Neuronal stem cell (in vitro differentiated cells): Measurements from ENCODE around the gene ADGRG2.

Source experiments
- DNase-seq: peaks from one replicate; pipeline ENCODE4 v3.0.0-alpha.2; 2013; ENCODE audit warnings: low spot score
- H2AFZ ChIP-seq: one replicate; pipeline ENCODE4 v1.6.1; 2013; ENCODE audit warnings: mild to moderate bottlenecking, low read length, inconsistent platforms
- H2AK5ac ChIP-seq: 2 replicates; pipeline ENCODE4 v1.6.1; 2013; ENCODE audit warnings: low read depth, mild to moderate bottlenecking, inconsistent platforms, low read length, moderate library complexity, mixed read lengths
- H2BK120ac ChIP-seq: 2 replicates; pipeline ENCODE4 v1.6.1; 2013; ENCODE audit warnings: low read depth, mild to moderate bottlenecking, inconsistent platforms, low read length, moderate library complexity, mixed read lengths
- H2BK12ac ChIP-seq: one replicate; pipeline ENCODE4 v1.6.1; 2013; ENCODE audit warnings: low read length, inconsistent platforms
- H2BK15ac ChIP-seq: 2 replicates; pipeline ENCODE4 v1.6.1; 2013; ENCODE audit warnings: mild to moderate bottlenecking, low read length, inconsistent platforms, mixed read lengths
- H2BK5ac ChIP-seq: one replicate; pipeline ENCODE4 v1.6.1; 2013; ENCODE audit warnings: inconsistent platforms, mild to moderate bottlenecking, low read length, moderate library complexity
- H3K14ac ChIP-seq: one replicate; pipeline ENCODE4 v1.6.1; 2013; ENCODE audit warnings: low read length, inconsistent platforms
- H3K18ac ChIP-seq: 2 replicates; pipeline ENCODE4 v1.6.1; 2013; ENCODE audit warnings: low read length, inconsistent platforms
- H3K23ac ChIP-seq: 2 replicates; pipeline ENCODE4 v1.6.1; 2013; ENCODE audit warnings: low read depth, mild to moderate bottlenecking, mixed read lengths, low read length, inconsistent platforms; ENCODE audit not compliant: poor library complexity
- H3K27ac ChIP-seq: replicated peaks from 3 replicates; pipeline ENCODE4 v1.5.1; 2013; ENCODE audit warnings: low read length, inconsistent platforms
- H3K27me3 ChIP-seq, 3 experiments: 2 replicates each; pipeline ENCODE4 v1.6.1; 2013; ENCODE audit warnings: low read length in 3 of 3, mild to moderate bottlenecking in 2 of 3, inconsistent platforms in 1 of 3, low read depth in 1 of 3, mixed read lengths in 1 of 3, moderate library complexity in 1 of 3; ENCODE audit not compliant: control insufficient read depth in 3 of 3, insufficient read depth in 3 of 3
- H3K36me3 ChIP-seq, 2 donors: replicated peaks in 1 of 2; 2 replicates each; pipeline ENCODE4 v1.6.1; 2013; ENCODE audit warnings: low read length in 2 of 2; ENCODE audit not compliant: control insufficient read depth in 2 of 2, insufficient read depth in 2 of 2
- H3K4ac ChIP-seq: 2 replicates; pipeline ENCODE4 v1.6.1; 2013; ENCODE audit warnings: inconsistent platforms, mild to moderate bottlenecking, low read length, moderate library complexity
- H3K4me1 ChIP-seq, 2 donors: 1 replicate in 1 of 2; 2 replicates in 1 of 2; pipeline ENCODE4 v1.6.1; 2013; ENCODE audit warnings: low read length in 2 of 2, low read depth in 1 of 2; ENCODE audit not compliant: control insufficient read depth in 2 of 2, insufficient read depth in 1 of 2
- H3K4me2 ChIP-seq: one replicate; pipeline ENCODE4 v1.6.1; 2013; ENCODE audit warnings: mild to moderate bottlenecking, low read length, inconsistent platforms; ENCODE audit not compliant: insufficient read depth, poor library complexity, severe bottlenecking
- H3K4me3 ChIP-seq, 2 donors: 2 replicates each; pipeline ENCODE4 v1.5.1; 2013; ENCODE audit warnings: low read length in 2 of 2, mild to moderate bottlenecking in 2 of 2, inconsistent platforms in 1 of 2, moderate library complexity in 1 of 2
- H3K79me1 ChIP-seq: one replicate; pipeline ENCODE4 v1.6.1; 2013; ENCODE audit warnings: low read depth, mild to moderate bottlenecking, inconsistent platforms, low read length, moderate library complexity
- H3K9ac ChIP-seq: one replicate; pipeline ENCODE4 v1.6.1; 2013; ENCODE audit warnings: mild to moderate bottlenecking, low read depth, low read length, inconsistent platforms; ENCODE audit not compliant: poor library complexity
- H3K9me3 ChIP-seq, 2 donors: replicated peaks in 1 of 2; 2 replicates each; pipeline versions ENCODE3 to v1.6.1; 2013; ENCODE audit warnings: low read length in 2 of 2, mild to moderate bottlenecking in 2 of 2, inconsistent platforms in 1 of 2, low read depth in 1 of 2, mixed read lengths in 1 of 2, moderate library complexity in 1 of 2; ENCODE audit not compliant: control insufficient read depth in 2 of 2, insufficient read depth in 1 of 2
- H4K8ac ChIP-seq: one replicate; pipeline ENCODE4 v1.6.1; 2013; ENCODE audit warnings: low read depth, mild to moderate bottlenecking, inconsistent platforms, low read length, moderate library complexity
- H4K91ac ChIP-seq: one replicate; pipeline ENCODE4 v1.6.1; 2013; ENCODE audit warnings: low read length, low read depth, mild to moderate bottlenecking, inconsistent platforms; ENCODE audit not compliant: poor library complexity
- WGBS, 2 donors: extraction: QIAGEN DNeasy Blood & Tissue Kit; methylation state at CpG; one replicate each; pipeline ENCODE4 v1.1.7; 2013; ENCODE audit warnings: missing lambda C conversion rate in 2 of 2, mixed read lengths in 1 of 2; ENCODE audit not compliant: insufficient read length in 2 of 2, insufficient replicate concordance in 1 of 2; ENCODE audit errors: extremely low coverage in 2 of 2; 5-methylcytosine and 5-hydroxymethylcytosine counted together

The ADGRG2 gene

DNA sequence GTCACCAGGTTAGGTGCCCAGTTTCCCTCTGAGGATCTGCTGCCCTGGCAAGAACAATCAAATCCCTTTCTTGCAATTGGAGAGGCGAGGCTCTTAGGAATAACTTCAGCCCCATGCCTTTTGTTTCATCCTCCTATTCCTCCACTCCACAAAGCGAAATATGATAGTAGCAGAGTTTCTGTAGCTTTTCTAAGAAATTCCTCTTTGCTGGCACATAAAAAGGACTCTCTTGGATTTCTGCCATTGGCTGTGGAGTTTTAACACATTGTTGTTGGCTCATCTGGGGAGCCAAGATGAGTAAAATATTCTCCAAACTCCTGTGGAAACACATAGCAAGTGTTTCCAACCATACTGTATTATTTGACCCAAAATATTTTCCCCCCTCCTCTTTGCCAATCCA lies 11.0 kb upstream of the ADGRG2 start:
- H3K36me3 ChIP-seq, result no peaks in the 10 kb centered on the region
- no CpG with 5 or more reads among the region's 2 CpGs for WGBS, 2 donors
- H4K8ac ChIP-seq, result no peak overlapping the region
- no peaks in the 10 kb centered on the region for H3K4me1 ChIP-seq
- H4K91ac ChIP-seq, result no peak overlapping the region
- H3K4me2 ChIP-seq, result no peak overlapping the region
- no peak overlapping the region for H3K23ac ChIP-seq
- no peak overlapping the region for H3K27ac ChIP-seq
- H3K9ac ChIP-seq, result no peak overlapping the region
- no peaks in the 10 kb centered on the region for H3K79me1 ChIP-seq
- no peak overlapping the region for H3K4me3 ChIP-seq
- no peak overlapping the region for H3K4ac ChIP-seq
- no peak for DNase-seq
- H2BK12ac ChIP-seq, result no peak overlapping the region
- no peak overlapping the region for H2BK120ac ChIP-seq
- H2BK5ac ChIP-seq, result no peak overlapping the region
- H2BK15ac ChIP-seq, result no peak overlapping the region
- no peak overlapping the region for H3K14ac ChIP-seq
- no peak overlapping the region for H3K18ac ChIP-seq
- H3K9me3 ChIP-seq, result no peaks in the 10 kb centered on the region
- H2AFZ ChIP-seq, result no peak overlapping the region
- no peaks in the 10 kb centered on the region for H3K27me3 ChIP-seq
- no peak overlapping the region for H2AK5ac ChIP-seq

DNA sequence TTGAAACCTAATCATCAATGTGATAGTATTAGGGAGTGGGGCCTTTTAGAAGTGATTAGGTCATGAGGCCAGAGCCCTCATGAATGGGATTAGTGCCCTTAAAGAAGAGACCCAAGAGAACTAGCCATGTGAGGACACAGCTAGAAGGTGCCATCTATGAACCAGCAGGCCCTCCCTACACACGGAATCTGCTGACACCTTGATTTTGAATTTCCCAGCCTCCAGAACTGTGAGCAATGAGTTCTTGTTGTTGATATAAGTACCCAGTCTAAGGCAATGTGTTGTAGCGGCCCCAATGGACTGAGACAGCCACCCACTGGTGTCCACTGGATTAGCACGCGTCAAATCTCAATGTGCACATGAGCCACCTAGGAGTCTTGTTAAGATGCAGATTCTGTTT lies 8.4 kb upstream of the ADGRG2 start:
- Histone ChIP-seq H2BK15ac (no peak overlapping the region), H3K4me3 (no peak overlapping the region), H2AFZ (no peak overlapping the region), H3K23ac (no peak overlapping the region), H4K91ac (no peak overlapping the region), H3K9ac (no peak overlapping the region), H3K14ac (no peak overlapping the region), H3K36me3 (no peaks in the 10 kb centered on the region), H3K79me1 (no peaks in the 10 kb centered on the region), H4K8ac (no peak overlapping the region), H2BK5ac (no peak overlapping the region), H3K18ac (no peak overlapping the region), H2BK12ac (no peak overlapping the region), H3K9me3 (no peaks in the 10 kb centered on the region), H3K27me3 (peaks cover 0 to 3% (median 0%) of the 10 kb centered on the region in 3 experiments), H2BK120ac (no peak overlapping the region), H3K4ac (no peak overlapping the region), H3K4me1 (no peaks in the 10 kb centered on the region), H3K4me2 (no peak overlapping the region), H2AK5ac (no peak overlapping the region), H3K27ac (no peak overlapping the region)
- DNase-seq, result no peak
- WGBS, 2 donors, result no CpG with 5 or more reads among the region's 4 CpGs

DNA sequence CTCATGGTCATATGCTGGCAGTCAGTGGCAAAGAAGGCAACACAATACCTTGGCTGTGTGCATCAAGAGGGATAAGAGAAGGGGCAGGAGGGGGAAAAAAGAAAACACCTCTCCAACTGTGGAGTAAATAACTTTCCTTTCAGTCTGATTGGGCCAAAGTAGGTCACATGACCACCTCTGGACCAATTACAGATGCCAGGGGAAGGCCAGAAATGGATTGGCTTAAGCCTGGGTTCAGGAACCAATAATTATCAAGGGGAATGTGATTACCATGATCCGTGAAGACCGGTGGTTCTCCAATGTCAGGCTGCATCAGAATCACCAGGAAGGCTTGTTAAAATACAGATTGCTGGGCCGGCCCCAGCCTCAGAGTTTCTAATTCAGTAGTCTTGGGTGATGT lies 7.4 kb upstream of the ADGRG2 start:
- no peaks in the 10 kb centered on the region for H3K36me3 ChIP-seq
- DNase-seq, result no peak
- H3K9ac ChIP-seq, result no peak overlapping the region
- H3K4me3 ChIP-seq, result no peak overlapping the region
- H2AK5ac ChIP-seq, result no peak overlapping the region
- no peak overlapping the region for H2BK15ac ChIP-seq
- no CpG with 5 or more reads among the region's 3 CpGs for WGBS, 2 donors
- no peak overlapping the region for H3K4ac ChIP-seq
- no peaks in the 10 kb centered on the region for H3K9me3 ChIP-seq
- no peak overlapping the region for H2BK12ac ChIP-seq
- no peak overlapping the region for H4K91ac ChIP-seq
- H2AFZ ChIP-seq, result no peak overlapping the region
- no peak overlapping the region for H3K27ac ChIP-seq
- H3K14ac ChIP-seq, result no peak overlapping the region
- H2BK120ac ChIP-seq, result no peak overlapping the region
- H3K4me1 ChIP-seq, result no peaks in the 10 kb centered on the region
- no peaks in the 10 kb centered on the region for H3K79me1 ChIP-seq
- H3K18ac ChIP-seq, result no peak overlapping the region
- H4K8ac ChIP-seq, result no peak overlapping the region
- no peak overlapping the region for H3K4me2 ChIP-seq
- peaks cover 0 to 9% (median 0%) of the 10 kb centered on the region in 3 experiments for H3K27me3 ChIP-seq
- H3K23ac ChIP-seq, result no peak overlapping the region
- no peak overlapping the region for H2BK5ac ChIP-seq

DNA sequence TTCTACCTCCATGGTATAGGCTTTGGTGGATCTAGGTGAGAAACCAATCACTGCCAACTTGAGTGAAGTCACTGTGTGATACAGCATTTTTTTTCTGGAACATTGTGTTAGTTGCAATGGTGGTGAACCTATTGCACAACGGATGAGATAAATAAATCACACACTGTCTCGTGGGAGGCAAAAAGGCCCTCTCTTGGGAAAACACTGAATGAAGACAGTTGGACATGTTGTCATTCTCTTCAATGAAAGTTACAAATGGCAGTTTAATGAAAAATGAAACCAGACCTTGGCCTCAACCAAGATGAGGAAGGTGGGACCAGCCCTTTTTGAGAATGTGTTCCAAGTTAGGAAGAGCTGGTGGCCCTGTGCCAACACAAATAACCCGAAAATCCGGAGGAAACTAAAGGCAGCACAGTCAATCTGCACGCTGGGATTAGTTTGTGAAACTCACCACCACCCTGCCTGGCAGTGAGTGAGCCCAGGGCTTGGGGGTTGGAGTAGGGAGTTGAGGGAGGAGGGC lies 5.4 kb upstream of the ADGRG2 start:
- no peak for DNase-seq
- no peak overlapping the region for H3K18ac ChIP-seq
- H2AK5ac ChIP-seq, result no peak overlapping the region

More for the DNA sequence above, 5.4 kb upstream of the ADGRG2 start:
- H3K79me1 ChIP-seq, result no peaks in the 10 kb centered on the region
- H2BK5ac ChIP-seq, result no peak overlapping the region
- no peak overlapping the region for H4K91ac ChIP-seq
- no peak overlapping the region for H3K9ac ChIP-seq
- H2BK15ac ChIP-seq, result no peak overlapping the region
- H2BK120ac ChIP-seq, result no peak overlapping the region
- no peak overlapping the region for H3K14ac ChIP-seq
- WGBS, 2 donors, result no CpG with 5 or more reads among the region's 5 CpGs
- H3K27ac ChIP-seq, result no peak overlapping the region
- no peak overlapping the region for H2BK12ac ChIP-seq
- H4K8ac ChIP-seq, result no peak overlapping the region
- no peak overlapping the region for H2AFZ ChIP-seq
- no peaks in the 10 kb centered on the region for H3K9me3 ChIP-seq
- no peak overlapping the region for H3K4ac ChIP-seq
- peaks cover 0 to 29% (median 11%) of the 10 kb centered on the region in 3 experiments for H3K27me3 ChIP-seq
- no peak overlapping the region for H3K23ac ChIP-seq
- no peak overlapping the region for H3K4me2 ChIP-seq
- H3K4me1 ChIP-seq, result no peaks in the 10 kb centered on the region
- H3K4me3 ChIP-seq, result no peak overlapping the region
- H3K36me3 ChIP-seq, result no peaks in the 10 kb centered on the region
